WTC11 (cell line): ENCODE measurements around the gene GATA2. TPM values are rescaled to one million over a fixed set of nuclear protein-coding genes. Genes with fewer than 3 reads are reported as not detected.

Source experiments
- ATAC-seq: fragments of 200-7000 bp; cut with Tn5 transposase; 2 replicates; pipeline ENCODE4 v1.10.0; 2021; ENCODE audit warnings: mild to moderate bottlenecking, moderate library complexity
- CTCF ChIA-PET: fragments of 300-600 bp; sonication (Branson Sonifier 250); formaldehyde crosslinking; loops from one replicate; lab custom pipeline; 2021; ENCODE audit warnings: antibody characterized with exemption; lab: Charles Lee
- POLR2A ChIA-PET: fragments of 350-600 bp; sonication (Branson Sonifier 250); formaldehyde crosslinking; loops from one replicate; lab custom pipeline; 2021; ENCODE audit warnings: antibody characterized with exemption; lab: Charles Lee
- DNase-seq: peaks from one replicate; pipeline ENCODE4 v3.0.0; 2021; ENCODE audit warnings: low spot score
- H3K27ac Mint-ChIP-seq: 2 replicates; pipeline ENCODE4 v1.8.0; 2021; ENCODE audit warnings: mixed read lengths
- H3K27me3 Mint-ChIP-seq: 2 replicates; pipeline ENCODE4 v1.8.0; 2021; ENCODE audit warnings: low read depth, mild to moderate bottlenecking, moderate library complexity, mixed read lengths
- H3K36me3 Mint-ChIP-seq: 2 replicates; pipeline ENCODE4 v1.8.0; 2021; ENCODE audit warnings: mixed read lengths
- H3K4me1 Mint-ChIP-seq: 2 replicates; pipeline ENCODE4 v1.8.0; 2022; ENCODE audit warnings: mixed read lengths
- H3K4me3 Mint-ChIP-seq: 2 replicates; pipeline ENCODE4 v1.8.0; 2021; ENCODE audit warnings: mild to moderate bottlenecking, moderate library complexity, mixed read lengths
- H3K9me3 Mint-ChIP-seq: 2 replicates; pipeline ENCODE4 v1.8.0; 2021; ENCODE audit warnings: mixed read lengths
- ESRRA ChIP-seq: sonication (generic); formaldehyde crosslinking; IDR thresholded peaks from 2 replicates; pipeline ENCODE4 v1.8.1; 2022; ENCODE audit warnings: mild to moderate bottlenecking, missing genetic modification reagents, borderline replicate concordance
- FOXP4 ChIP-seq: sonication (generic); formaldehyde crosslinking; IDR thresholded peaks from 2 replicates; pipeline ENCODE4 v1.8.0; 2022; ENCODE audit warnings: mild to moderate bottlenecking, missing genetic modification reagents
- IRF2 ChIP-seq: sonication (generic); formaldehyde crosslinking; IDR thresholded peaks from 2 replicates; pipeline ENCODE4 v1.8.0; 2022; ENCODE audit warnings: low read depth, missing genetic modification reagents, borderline replicate concordance
- NFYB ChIP-seq: sonication (generic); formaldehyde crosslinking; conservative IDR thresholded peaks from 2 replicates; pipeline ENCODE4 v1.8.0; 2022; ENCODE audit warnings: low read depth, missing genetic modification reagents
- NR2C2 ChIP-seq: sonication (generic); formaldehyde crosslinking; IDR thresholded peaks from 2 replicates; pipeline ENCODE4 v1.8.0; 2022; ENCODE audit warnings: mild to moderate bottlenecking, missing genetic modification reagents
- PRDM15 ChIP-seq: sonication (generic); formaldehyde crosslinking; IDR thresholded peaks from 2 replicates; pipeline ENCODE4 v1.8.0; 2022; ENCODE audit warnings: missing genetic modification reagents
- RORB ChIP-seq: fragments of 250-450 bp; sonication (Bioruptor Pico); IDR thresholded peaks from 2 replicates; pipeline ENCODE4 v1.9.0; 2021; ENCODE audit warnings: mild to moderate bottlenecking
- SP1 ChIP-seq: sonication (generic); formaldehyde crosslinking; conservative IDR thresholded peaks from 2 replicates; pipeline ENCODE4 v1.8.1; 2022; ENCODE audit warnings: missing genetic modification reagents
- USF1 ChIP-seq: sonication (generic); formaldehyde crosslinking; IDR thresholded peaks from 2 replicates; pipeline ENCODE4 v1.8.0; 2022; ENCODE audit warnings: mild to moderate bottlenecking, missing genetic modification reagents
- ZBTB21 ChIP-seq: sonication (generic); formaldehyde crosslinking; IDR thresholded peaks from 2 replicates; pipeline ENCODE4 v1.8.1; 2023; ENCODE audit warnings: mild to moderate bottlenecking, missing genetic modification reagents, borderline replicate concordance
- ZMAT4 ChIP-seq: fragments of 250-450 bp; sonication (Bioruptor Pico); IDR thresholded peaks from 2 replicates; pipeline ENCODE4 v1.9.0; 2021; ENCODE audit warnings: mild to moderate bottlenecking
- ZNF232 ChIP-seq: sonication (generic); formaldehyde crosslinking; IDR thresholded peaks from 2 replicates; pipeline ENCODE4 v1.8.0; 2022; ENCODE audit warnings: mild to moderate bottlenecking, missing genetic modification reagents
- ZNF416 ChIP-seq: fragments of 250-450 bp; sonication (Bioruptor Pico); IDR thresholded peaks from 2 replicates; pipeline ENCODE4 v1.9.0; 2021; ENCODE audit warnings: mild to moderate bottlenecking, inconsistent platforms
- ZNF423 ChIP-seq: fragments of 250-450 bp; sonication (Bioruptor Pico); IDR thresholded peaks from 2 replicates; pipeline ENCODE4 v2.1.2; 2022; ENCODE audit warnings: mild to moderate bottlenecking, moderate library complexity
- total RNA-seq: library from RNA; stranded (reverse); gene quantifications from 3 replicates; pipeline ENCODE4 v1.2.3, GENCODE V29; 2021

The GATA2 gene
- total RNA-seq, 1 experiment from 2014 or later, result 1.6 TPM

- TF ChIP-seq FOXP4 (no peak), ZNF232 (CRISPR knock-in tag) (no peak)
Observed at GRCh38 chr3:128523591-128523990, 30.6 kb upstream of the GATA2 start (continued).

GRCh38 chr3:128521715-128522114, 28.7 kb upstream of the GATA2 start:
- 0 out of 2 replicates have a peak, but pooled peaks have one; percentile 21 for TF ChIP-seq NFYB (CRISPR knock-in tag)
- TF ChIP-seq ZNF416 (CRISPR knock-in tag), result no peak
- Mint-ChIP-seq H3K4me1 (no peaks in the 10 kb centered on the region), H3K27ac (no peak overlapping the region), H3K4me3 (no peak overlapping the region), H3K36me3 (no peaks in the 10 kb centered on the region), H3K9me3 (no peaks in the 10 kb centered on the region), H3K27me3 (peaks cover 25% of the 10 kb centered on the region)
- ChIA-PET CTCF (no interaction called here), POLR2A (no interaction called here)
- ATAC-seq (peak; percentile 63; the same call in 1 of the 2 replicates), DNase-seq (no peak)

- peaks cover 28% of the 10 kb centered on the region for H3K27me3 Mint-ChIP-seq
- ChIA-PET CTCF (no interaction called here), POLR2A (no interaction called here)
- ATAC-seq (no peak), DNase-seq (no peak)
- no peak overlapping the region for H3K4me3 Mint-ChIP-seq
- H3K4me1 Mint-ChIP-seq, result no peaks in the 10 kb centered on the region
- peaks cover 16% of the 10 kb centered on the region for H3K9me3 Mint-ChIP-seq
- H3K36me3 Mint-ChIP-seq, result no peaks in the 10 kb centered on the region
- TF ChIP-seq NR2C2 (CRISPR knock-in tag), result no peak
- TF ChIP-seq SP1, result no peak
- no peak for TF ChIP-seq ZBTB21 (CRISPR knock-in tag)
- TF ChIP-seq ESRRA (CRISPR knock-in tag), result no peak
- no peak for TF ChIP-seq PRDM15 (CRISPR knock-in tag)
- TF ChIP-seq IRF2 (CRISPR knock-in tag), result no peak
- no peak for TF ChIP-seq RORB (CRISPR knock-in tag)
- TF ChIP-seq ZNF423 (CRISPR knock-in tag), result no peak
- no peak for TF ChIP-seq ZMAT4 (CRISPR knock-in tag)
- no peak for TF ChIP-seq NFYB (CRISPR knock-in tag)
- TF ChIP-seq USF1 (CRISPR knock-in tag), result no peak
- no peak for TF ChIP-seq ZNF416 (CRISPR knock-in tag)
- H3K27ac Mint-ChIP-seq, result no peak overlapping the region
Observed at GRCh38 chr3:128518587-128519490, 25.8 kb upstream of the GATA2 start.
